K562 (cell line): ENCODE data around the gene MYO16. TPM values are rescaled to one million over a fixed set of nuclear protein-coding genes. Genes with fewer than 3 reads are reported as not detected.

Experiments used
- ATAC-seq: fragments of 200-7000 bp; cut with Tn5 transposase; 3 replicates; pipeline ENCODE4 v1.9.1; 2020; ENCODE audit warnings: moderate library complexity
- BruUV-seq: library from RNA; stranded (reverse); fragments of 400-500 nt; replicated peaks from 2 replicates; lab custom pipeline; 2021; lab: Mats Ljungman, UMichigan
- CTCF ChIA-PET: fragments of 300-600 bp; formaldehyde crosslinking; extraction: SDS; loops from one replicate; lab custom pipeline; 2021; ENCODE audit warnings: low intra/inter-chr PET ratio; lab: Yijun Ruan, JAX
- POLR2A ChIA-PET: fragments of 300-600, 350-650 bp; sonication (Branson Sonifier 250); formaldehyde crosslinking; extraction: SDS; loops from one replicate; lab custom pipeline; 2021; ENCODE audit warnings: antibody characterized with exemption, inconsistent platforms; lab: Yijun Ruan, JAX
- DNase-seq, 4 experiments: peaks; one replicate each; pipeline versions ENCODE4 v3.0.0 to v3.0.0-alpha.2; 2011 to 2018; ENCODE audit warnings: low spot score in 3 of 4, mixed read lengths in 3 of 4; ENCODE audit errors: extremely low read depth in 1 of 4
- FAIRE-seq: peaks from 2 replicates; lab custom pipeline; 2011; peaks lifted over from hg19 to GRCh38; lab: Jason Lieb, UNC
- H2AFZ ChIP-seq: 2 replicates; pipeline ENCODE4 v1.6.0; 2011; ENCODE audit warnings: low read depth, low read length, control low read depth, inconsistent platforms
- H3K27ac ChIP-seq: fragments of 200-600 bp; 3 replicates; pipeline ENCODE4 v1.8.0; 2011; ENCODE audit warnings: low read depth, mild to moderate bottlenecking, control low read depth, inconsistent platforms, low read length, moderate library complexity, mixed read lengths; ENCODE audit errors: extremely low read depth
- H3K27me3 ChIP-seq, 2 experiments: fragments of 300-600 bp in 1 of 2; 2 replicates in 1 of 2; 3 replicates in 1 of 2; pipeline versions ENCODE4 v1.6.0 to v1.8.0; 2011; ENCODE audit warnings: inconsistent platforms in 2 of 2, low read length in 2 of 2, mild to moderate bottlenecking in 1 of 2, mixed read lengths in 1 of 2, moderate library complexity in 1 of 2; ENCODE audit not compliant: control insufficient read depth in 2 of 2, insufficient read depth in 2 of 2
- H3K36me3 ChIP-seq: fragments of 300-600 bp; 3 replicates; pipeline ENCODE4 v1.8.0; 2011; ENCODE audit warnings: mild to moderate bottlenecking, low read length, inconsistent platforms; ENCODE audit not compliant: control insufficient read depth, insufficient read depth
- H3K4me1 ChIP-seq, 2 experiments: fragments of 200-600 bp in 1 of 2; replicated peaks in 1 of 2; 2 replicates in 1 of 2; 3 replicates in 1 of 2; pipeline versions ENCODE4 v1.5.1 to v1.8.0; 2011; ENCODE audit warnings: inconsistent platforms in 2 of 2, low read length in 2 of 2, mild to moderate bottlenecking in 1 of 2, mixed read lengths in 1 of 2, moderate library complexity in 1 of 2; ENCODE audit not compliant: control insufficient read depth in 2 of 2, insufficient read depth in 2 of 2
- H3K4me2 ChIP-seq: 2 replicates; pipeline ENCODE4 v1.6.1; 2011; ENCODE audit warnings: low read length, control low read depth, inconsistent platforms, mixed read lengths; ENCODE audit not compliant: insufficient read depth
- H3K4me3 ChIP-seq: fragments of 200-600 bp; sonication (generic), shearing (Covaris generic); 2 replicates; pipeline ENCODE4 v1.5.1; 2016; ENCODE audit warnings: control low read depth, inconsistent platforms
- H3K79me2 ChIP-seq: fragments of 200-600 bp; 3 replicates; pipeline ENCODE4 v1.8.0; 2011; ENCODE audit warnings: low read length, inconsistent platforms; ENCODE audit not compliant: control insufficient read depth, insufficient read depth
- H3K9ac ChIP-seq, 2 experiments: 2 replicates each; pipeline versions ENCODE4 v1.6.0 to v1.6.1; 2011; ENCODE audit warnings: low read depth in 2 of 2, low read length in 2 of 2, control low read depth in 1 of 2, inconsistent platforms in 1 of 2, mild to moderate bottlenecking in 1 of 2, mixed read lengths in 1 of 2; ENCODE audit not compliant: insufficient read depth in 1 of 2
- H3K9me1 ChIP-seq: one replicate; pipeline ENCODE4 v1.6.0; 2011; ENCODE audit warnings: inconsistent platforms, mild to moderate bottlenecking, low read length, moderate library complexity; ENCODE audit not compliant: control insufficient read depth, insufficient read depth
- H3K9me3 ChIP-seq: replicated peaks from 2 replicates; pipeline ENCODE4 v1.5.1; 2011; ENCODE audit warnings: low read depth, low read length, inconsistent platforms; ENCODE audit not compliant: control insufficient read depth, insufficient read depth
- H4K20me1 ChIP-seq: replicated peaks from 2 replicates; pipeline ENCODE4 v1.6.1; 2011; ENCODE audit warnings: low read length, inconsistent platforms, mixed read lengths; ENCODE audit not compliant: control insufficient read depth, insufficient read depth
- MEF2A ChIP-seq: IDR thresholded peaks from 2 replicates; pipeline ENCODE4 v1.6.1; 2011; ENCODE audit warnings: low read depth, mild to moderate bottlenecking, low read length, moderate library complexity; ENCODE audit not compliant: control insufficient read depth
- MEIS2 ChIP-seq: fragments of 450-650 bp; IDR thresholded peaks from 2 replicates; pipeline ENCODE4 v1.6.1; 2014; ENCODE audit warnings: mild to moderate bottlenecking; ENCODE audit not compliant: partially characterized antibody
- RBBP5 ChIP-seq: fragments of 200-600 bp; sonication (generic); IDR thresholded peaks from 2 replicates; pipeline ENCODE4 v1.6.1; 2012; ENCODE audit warnings: borderline replicate concordance, mild to moderate bottlenecking, low read length, control low read depth, inconsistent platforms; ENCODE audit not compliant: insufficient read depth, poor library complexity, severe bottlenecking
- ZNF263 ChIP-seq: sonication (generic); formaldehyde crosslinking; IDR thresholded peaks from 2 replicates; pipeline ENCODE4 v1.8.0; 2022; ENCODE audit warnings: mild to moderate bottlenecking, missing genetic modification reagents, borderline replicate concordance
- WGBS: fragments of 100-300 bp; shearing (Covaris generic); methylation state at CpG from one replicate; pipeline ENCODE4 v1.1.6; 2016; ENCODE audit warnings: low coverage, mixed read lengths; ENCODE audit not compliant: insufficient coverage; ENCODE audit errors: missing lambda C conversion rate; 5-methylcytosine and 5-hydroxymethylcytosine counted together
- in situ Hi-C: fragments of 300-500 bp; cut with MboI; formaldehyde crosslinking; loops from 4 replicates; pipeline ENCODE4 v1.15.0; 2018; ENCODE audit warnings: inconsistent platforms, mixed read lengths
- intact Hi-C: fragments of 100-400 bp; cut with micrococcal nuclease; formaldehyde crosslinking; loops from 2 replicates; pipeline ENCODE4 v1.14.2; 2022
- polyA plus RNA-seq, 8 experiments: library from polyadenylated mRNA; depleted of rRNA in 4 of 8; stranded (reverse) in 5 of 8; unstranded in 3 of 8; fragments of >200 nt; fragmentation: Nextera tagmentation in 2 of 8; fragmentation: Illumina TruSeq in 1 of 8; extraction: Ambion mirVana in 2 of 8; extraction: Trizol in 1 of 8; gene quantifications; 2 replicates each; pipeline versions ENCODE4 v1.2.1 to v1.2.3, GENCODE V29; 2011 to 2014; ENCODE audit warnings: inconsistent platforms in 1 of 8, missing spikeins in 1 of 8
- total RNA-seq, 7 experiments: library from RNA; depleted of rRNA in 6 of 7; stranded (reverse); fragments of >200 nt in 6 of 7; fragmentation: Illumina TruSeq in 2 of 7; extraction: Trizol in 2 of 7; gene quantifications; 2 replicates each; pipeline versions ENCODE4 v1.2.1 to v1.2.3, GENCODE V29; 2011 to 2021; ENCODE audit warnings: low replicate concordance in 1 of 7
- TF ChIP-seq, protein P1 (sequence below): fragments of 150-350 bp; conservative IDR thresholded peaks from 2 replicates; pipeline ENCODE4 v1.6.1; 2014; ENCODE audit warnings: low read length
- TF ChIP-seq, protein P2 (sequence below), 2 experiments: fragments of 200-800 bp in 1 of 2; sonication (Bioruptor generic) in 1 of 2; sonication (generic) in 1 of 2; formaldehyde crosslinking in 1 of 2; IDR thresholded peaks in 1 of 2; conservative IDR thresholded peaks in 1 of 2; 2 replicates each; pipeline versions ENCODE4 v1.5.0 to v1.6.1; 2016 to 2020; ENCODE audit warnings: missing compliant biosample characterization in 1 of 2, missing genetic modification characterization in 1 of 2, missing genetic modification reagents in 1 of 2
- TF ChIP-seq, protein P3 (sequence below): fragments of 250-450 bp; sonication (Bioruptor Pico); IDR thresholded peaks from 2 replicates; pipeline ENCODE4 v1.4.0; 2020; ENCODE audit warnings: mild to moderate bottlenecking, moderate library complexity

The MYO16 gene
- total and polyA plus RNA-seq, 9 of the 15 experiments (the other 6 are each of a cell fraction or from before 2014, with no cell fraction given), result 4.3 to 45.7 (median 12.1) TPM

DNA sequence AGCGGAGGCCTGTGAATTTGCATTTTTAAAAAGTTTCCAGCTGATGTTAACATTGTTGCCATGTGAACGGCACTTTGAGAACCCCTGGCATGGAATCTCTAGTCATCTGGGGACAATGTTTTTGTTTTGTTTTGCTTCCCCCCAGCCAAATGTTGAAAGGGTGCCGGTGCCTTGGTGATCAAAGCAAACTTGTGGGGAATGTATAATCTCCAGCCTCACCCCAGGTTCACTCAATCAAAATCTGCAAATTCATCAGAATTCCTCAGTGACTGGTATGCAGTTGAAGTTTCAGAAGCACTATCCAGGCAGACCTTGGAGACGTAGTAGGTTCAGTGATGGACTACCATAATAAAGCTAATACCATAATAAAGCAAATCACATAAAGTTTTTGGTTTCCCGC lies 428.7 kb downstream of the MYO16 start:
- 60% methylated on average over 4 of the region's 5 CpGs for WGBS
- H2AFZ ChIP-seq, result no peak overlapping the region
- in situ Hi-C loops, result no loop called here
- H3K4me2 ChIP-seq, result no peak overlapping the region
- H4K20me1 ChIP-seq, result no peaks in the 10 kb centered on the region
- no peaks in the 10 kb centered on the region for H3K27me3 ChIP-seq
- POLR2A ChIA-PET, result no interaction called here
- no peak for ATAC-seq
- H3K4me1 ChIP-seq, result no peaks in the 10 kb centered on the region
- H3K9me3 ChIP-seq, result no peaks in the 10 kb centered on the region
- H3K36me3 ChIP-seq, result no peaks in the 10 kb centered on the region
- FAIRE-seq, result no peak
- no peak overlapping the region for H3K27ac ChIP-seq
- BruUV-seq, result no TSS peak
- TF ChIP-seq ZNF263 (CRISPR knock-in tag) (no peak), MEIS2 (no peak), MEF2A (no peak), RBBP5 (no peak)
- TF ChIP-seq, protein P1, sequence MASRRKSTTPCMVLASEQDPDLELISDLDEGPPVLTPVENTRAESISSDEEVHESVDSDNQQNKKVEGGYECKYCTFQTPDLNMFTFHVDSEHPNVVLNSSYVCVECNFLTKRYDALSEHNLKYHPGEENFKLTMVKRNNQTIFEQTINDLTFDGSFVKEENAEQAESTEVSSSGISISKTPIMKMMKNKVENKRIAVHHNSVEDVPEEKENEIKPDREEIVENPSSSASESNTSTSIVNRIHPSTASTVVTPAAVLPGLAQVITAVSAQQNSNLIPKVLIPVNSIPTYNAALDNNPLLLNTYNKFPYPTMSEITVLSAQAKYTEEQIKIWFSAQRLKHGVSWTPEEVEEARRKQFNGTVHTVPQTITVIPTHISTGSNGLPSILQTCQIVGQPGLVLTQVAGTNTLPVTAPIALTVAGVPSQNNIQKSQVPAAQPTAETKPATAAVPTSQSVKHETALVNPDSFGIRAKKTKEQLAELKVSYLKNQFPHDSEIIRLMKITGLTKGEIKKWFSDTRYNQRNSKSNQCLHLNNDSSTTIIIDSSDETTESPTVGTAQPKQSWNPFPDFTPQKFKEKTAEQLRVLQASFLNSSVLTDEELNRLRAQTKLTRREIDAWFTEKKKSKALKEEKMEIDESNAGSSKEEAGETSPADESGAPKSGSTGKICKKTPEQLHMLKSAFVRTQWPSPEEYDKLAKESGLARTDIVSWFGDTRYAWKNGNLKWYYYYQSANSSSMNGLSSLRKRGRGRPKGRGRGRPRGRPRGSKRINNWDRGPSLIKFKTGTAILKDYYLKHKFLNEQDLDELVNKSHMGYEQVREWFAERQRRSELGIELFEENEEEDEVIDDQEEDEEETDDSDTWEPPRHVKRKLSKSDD, result no peak
- TF ChIP-seq, protein P2, sequence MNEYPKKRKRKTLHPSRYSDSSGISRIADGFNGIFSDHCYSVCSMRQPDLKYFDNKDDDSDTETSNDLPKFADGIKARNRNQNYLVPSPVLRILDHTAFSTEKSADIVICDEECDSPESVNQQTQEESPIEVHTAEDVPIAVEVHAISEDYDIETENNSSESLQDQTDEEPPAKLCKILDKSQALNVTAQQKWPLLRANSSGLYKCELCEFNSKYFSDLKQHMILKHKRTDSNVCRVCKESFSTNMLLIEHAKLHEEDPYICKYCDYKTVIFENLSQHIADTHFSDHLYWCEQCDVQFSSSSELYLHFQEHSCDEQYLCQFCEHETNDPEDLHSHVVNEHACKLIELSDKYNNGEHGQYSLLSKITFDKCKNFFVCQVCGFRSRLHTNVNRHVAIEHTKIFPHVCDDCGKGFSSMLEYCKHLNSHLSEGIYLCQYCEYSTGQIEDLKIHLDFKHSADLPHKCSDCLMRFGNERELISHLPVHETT (CRISPR knock-in tag; conservative IDR thresholded peaks at IDR 0.05 in 1 of 2, IDR thresholded peaks at IDR 0.05 in 1 of 2), result no peak
- TF ChIP-seq, protein P3, sequence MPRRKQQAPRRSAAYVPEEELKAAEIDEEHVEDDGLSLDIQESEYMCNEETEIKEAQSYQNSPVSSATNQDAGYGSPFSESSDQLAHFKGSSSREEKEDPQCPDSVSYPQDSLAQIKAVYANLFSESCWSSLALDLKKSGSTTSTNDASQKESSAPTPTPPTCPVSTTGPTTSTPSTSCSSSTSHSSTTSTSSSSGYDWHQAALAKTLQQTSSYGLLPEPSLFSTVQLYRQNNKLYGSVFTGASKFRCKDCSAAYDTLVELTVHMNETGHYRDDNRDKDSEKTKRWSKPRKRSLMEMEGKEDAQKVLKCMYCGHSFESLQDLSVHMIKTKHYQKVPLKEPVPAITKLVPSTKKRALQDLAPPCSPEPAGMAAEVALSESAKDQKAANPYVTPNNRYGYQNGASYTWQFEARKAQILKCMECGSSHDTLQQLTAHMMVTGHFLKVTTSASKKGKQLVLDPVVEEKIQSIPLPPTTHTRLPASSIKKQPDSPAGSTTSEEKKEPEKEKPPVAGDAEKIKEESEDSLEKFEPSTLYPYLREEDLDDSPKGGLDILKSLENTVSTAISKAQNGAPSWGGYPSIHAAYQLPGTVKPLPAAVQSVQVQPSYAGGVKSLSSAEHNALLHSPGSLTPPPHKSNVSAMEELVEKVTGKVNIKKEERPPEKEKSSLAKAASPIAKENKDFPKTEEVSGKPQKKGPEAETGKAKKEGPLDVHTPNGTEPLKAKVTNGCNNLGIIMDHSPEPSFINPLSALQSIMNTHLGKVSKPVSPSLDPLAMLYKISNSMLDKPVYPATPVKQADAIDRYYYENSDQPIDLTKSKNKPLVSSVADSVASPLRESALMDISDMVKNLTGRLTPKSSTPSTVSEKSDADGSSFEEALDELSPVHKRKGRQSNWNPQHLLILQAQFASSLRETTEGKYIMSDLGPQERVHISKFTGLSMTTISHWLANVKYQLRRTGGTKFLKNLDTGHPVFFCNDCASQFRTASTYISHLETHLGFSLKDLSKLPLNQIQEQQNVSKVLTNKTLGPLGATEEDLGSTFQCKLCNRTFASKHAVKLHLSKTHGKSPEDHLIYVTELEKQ (CRISPR knock-in tag), result no peak
- intact Hi-C loops, result no loop called here
- CTCF ChIA-PET, result no interaction called here
- no peaks in the 10 kb centered on the region for H3K79me2 ChIP-seq
- H3K4me3 ChIP-seq, result no peak overlapping the region
- no peak overlapping the region for H3K9ac ChIP-seq
- DNase-seq, result no peak
- no peaks in the 10 kb centered on the region for H3K9me1 ChIP-seq
